Gastrocnemius medialis (tissue), 4 donors: Measurements from ENCODE around the gene EVL. TPM values are rescaled to one million over a fixed set of nuclear protein-coding genes. Genes with fewer than 3 reads are reported as not detected.
"Not testable (repeated sequence)": the region's sequence is repeated elsewhere in the genome, so short reads cannot be mapped to it uniquely, and the experiment has no call there.

ENCODE experiments used
- ATAC-seq, 2 donors: fragments of 150-250 bp; one replicate each; pipeline ENCODE4 v1.9.1; 2016
- DNase-seq, 2 donors: peaks; one replicate each; pipeline ENCODE4 v3.0.0-alpha.2; 2019
- H3K27ac ChIP-seq, 4 donors: fragments of 200-600 bp; sonication (generic); 1 replicate in 1 of 4; 2 replicates in 3 of 4; pipeline ENCODE4 v1.5.1; 2016 to 2018; ENCODE audit warnings: mild to moderate bottlenecking in 2 of 4, moderate library complexity in 1 of 4
- H3K27me3 ChIP-seq, 3 donors: fragments of 200-600 bp; sonication (generic) in 2 of 3; 1 replicate in 1 of 3; 2 replicates in 2 of 3; pipeline versions ENCODE4 v1.5.1 to v1.6.0; 2016 to 2019; ENCODE audit warnings: mild to moderate bottlenecking in 1 of 3, moderate library complexity in 1 of 3
- H3K36me3 ChIP-seq, 2 donors: fragments of 200-600 bp; sonication (generic) in 1 of 2; one replicate each; pipeline ENCODE4 v1.5.1; 2017 to 2018
- H3K4me1 ChIP-seq, 2 donors: fragments of 200-600 bp; sonication (generic) in 1 of 2; one replicate each; pipeline ENCODE4 v1.5.1; 2016 to 2017; ENCODE audit warnings: mild to moderate bottlenecking in 2 of 2
- H3K4me3 ChIP-seq, 4 donors: fragments of 200-600 bp; sonication (generic) in 3 of 4; 1 replicate in 1 of 4; 2 replicates in 3 of 4; pipeline ENCODE4 v1.5.1; 2016 to 2019; ENCODE audit warnings: mild to moderate bottlenecking in 2 of 4
- H3K9me3 ChIP-seq, 3 donors: fragments of 200-600 bp; sonication (generic) in 2 of 3; 1 replicate in 1 of 3; 2 replicates in 2 of 3; pipeline ENCODE4 v1.5.1; 2016 to 2019
- POLR2A ChIP-seq, 2 donors: fragments of 450-650 bp; IDR thresholded peaks; one replicate each; pipeline ENCODE4 v1.6.1; 2017; ENCODE audit warnings: antibody characterized with exemption in 2 of 2, mild to moderate bottlenecking in 2 of 2, moderate library complexity in 2 of 2
- in situ Hi-C, 4 donors: fragments of 200-750 bp; cut with MboI; loops; one replicate each; pipeline versions ENCODE4 v1.15.0 to v1.8.0; 2017; ENCODE audit warnings: low sequenced_read_pairs in 4 of 4
- intact Hi-C: fragments of 100-400 bp; cut with DNase I; formaldehyde crosslinking; loops from one replicate; pipeline ENCODE4 v1.15.1; 2023; ENCODE audit warnings: low total_unique reads
- total RNA-seq, 4 donors: library from RNA; depleted of rRNA; stranded (reverse); fragments of >200 nt; gene quantifications; one replicate each; pipeline versions ENCODE4 v1.1.0 to v1.2.3, GENCODE V29; 2016
- TF ChIP-seq, protein P1 (sequence below), 5 experiments: fragments of 450-650 bp in 3 of 5; fragments of 200-600 bp in 2 of 5; sonication (generic) in 2 of 5; IDR thresholded peaks in 4 of 5; conservative IDR thresholded peaks in 1 of 5; 1 replicate in 4 of 5; 2 replicates in 1 of 5; pipeline ENCODE4 v1.5.1; 2016 to 2019; ENCODE audit warnings: antibody characterized with exemption in 5 of 5, mild to moderate bottlenecking in 3 of 5, moderate library complexity in 3 of 5

EVL gene
- total RNA-seq, 4 donors from 2014 or later = 5.8 to 14.3 (median 9.5) TPM

- no peak overlapping the region for H3K27ac ChIP-seq
- intact Hi-C loops = no loop called here
These were observed 113.5 kb downstream of the EVL start for GRCh38 chr14:100178691-100179090.

DNA sequence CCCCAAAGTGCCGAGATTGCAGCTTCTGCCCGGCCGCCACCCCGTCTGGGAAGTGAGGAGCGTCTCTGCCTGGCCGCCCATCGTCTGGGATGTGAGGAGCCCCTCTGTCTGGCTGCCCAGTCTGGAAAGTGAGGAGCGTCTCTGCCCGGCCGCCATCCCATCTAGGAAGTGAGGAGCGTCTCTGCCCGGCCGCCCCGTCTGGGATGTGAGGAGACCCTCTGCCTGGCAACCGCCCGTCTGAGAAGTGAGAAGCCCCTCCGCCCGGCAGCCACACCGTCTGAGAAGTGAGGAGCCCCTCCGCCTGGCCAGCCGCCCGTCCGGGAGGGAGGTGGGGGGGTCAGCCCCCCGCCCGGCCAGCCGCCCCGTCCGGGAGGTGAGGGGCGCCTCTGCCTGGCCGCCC lies 115.4 kb downstream of the EVL start:
- DNase-seq, intact Hi-C loops, H3K27ac ChIP-seq, H3K4me1 ChIP-seq, H3K27me3 ChIP-seq, H3K9me3 ChIP-seq, H3K4me3 ChIP-seq, H3K36me3 ChIP-seq, ATAC-seq: not testable (repeated sequence)
- in situ Hi-C loops = loop anchor here in 2 of 4 donors (10.0 to 25.0 kb wide), 2 partner anchors 193 to 196 kb away; no protein-coding TSS in a partner anchor

More at GRCh38 chr14:100178691-100179090, 113.5 kb downstream of the EVL start:
- DNase-seq (no peak), ATAC-seq (no peak)
- TF ChIP-seq, protein P1, sequence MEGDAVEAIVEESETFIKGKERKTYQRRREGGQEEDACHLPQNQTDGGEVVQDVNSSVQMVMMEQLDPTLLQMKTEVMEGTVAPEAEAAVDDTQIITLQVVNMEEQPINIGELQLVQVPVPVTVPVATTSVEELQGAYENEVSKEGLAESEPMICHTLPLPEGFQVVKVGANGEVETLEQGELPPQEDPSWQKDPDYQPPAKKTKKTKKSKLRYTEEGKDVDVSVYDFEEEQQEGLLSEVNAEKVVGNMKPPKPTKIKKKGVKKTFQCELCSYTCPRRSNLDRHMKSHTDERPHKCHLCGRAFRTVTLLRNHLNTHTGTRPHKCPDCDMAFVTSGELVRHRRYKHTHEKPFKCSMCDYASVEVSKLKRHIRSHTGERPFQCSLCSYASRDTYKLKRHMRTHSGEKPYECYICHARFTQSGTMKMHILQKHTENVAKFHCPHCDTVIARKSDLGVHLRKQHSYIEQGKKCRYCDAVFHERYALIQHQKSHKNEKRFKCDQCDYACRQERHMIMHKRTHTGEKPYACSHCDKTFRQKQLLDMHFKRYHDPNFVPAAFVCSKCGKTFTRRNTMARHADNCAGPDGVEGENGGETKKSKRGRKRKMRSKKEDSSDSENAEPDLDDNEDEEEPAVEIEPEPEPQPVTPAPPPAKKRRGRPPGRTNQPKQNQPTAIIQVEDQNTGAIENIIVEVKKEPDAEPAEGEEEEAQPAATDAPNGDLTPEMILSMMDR (IDR thresholded peaks at IDR 0.05 in 4 of 5, conservative IDR thresholded peaks at IDR 0.05 in 1 of 5) = no peak
- TF ChIP-seq POLR2A (IDR thresholded peaks at IDR 0.05) = no peak
- no peaks in the 10 kb centered on the region for H3K36me3 ChIP-seq
- no peaks in the 10 kb centered on the region for H3K27me3 ChIP-seq
- no peak overlapping the region for H3K4me3 ChIP-seq
- in situ Hi-C loops = loop anchor here in 1 of 4 donors (25.0 kb wide), 1 partner anchor 191 kb away; no protein-coding TSS in a partner anchor
- no peaks in the 10 kb centered on the region for H3K4me1 ChIP-seq
- H3K9me3 ChIP-seq = no peaks in the 10 kb centered on the region

DNA sequence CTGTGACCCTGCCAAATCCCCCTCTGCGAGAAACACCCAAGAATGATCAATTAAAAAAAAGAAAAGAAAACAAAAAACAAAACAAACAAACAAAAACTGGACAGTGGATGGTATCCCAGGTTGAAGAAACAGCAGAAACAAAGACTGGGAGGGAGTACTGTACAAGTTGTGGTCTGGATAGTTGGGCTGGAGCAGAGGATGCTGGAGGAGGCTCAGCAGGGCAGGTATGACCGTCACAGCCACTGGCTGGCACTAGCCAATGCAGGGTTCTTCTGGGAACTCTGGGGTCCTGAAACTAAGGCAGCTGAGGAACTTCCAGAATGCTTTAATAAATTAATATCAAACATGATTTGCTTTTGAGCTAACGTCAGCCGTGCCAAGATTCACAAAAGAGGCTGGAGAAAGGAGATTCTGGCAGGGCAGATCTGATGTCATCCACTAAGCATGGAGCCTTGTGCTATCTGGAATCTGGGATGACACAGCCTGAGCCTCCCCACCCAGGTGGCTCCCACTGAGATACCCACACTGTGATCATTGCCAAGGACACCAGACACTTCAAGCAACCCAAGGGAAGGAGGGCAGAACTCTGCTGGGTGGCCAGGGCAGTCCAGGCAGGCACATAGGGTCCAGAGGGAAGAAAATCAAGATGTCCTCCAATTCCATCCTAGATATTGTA lies 116.8 kb downstream of the EVL start:
- intact Hi-C loops = not testable (repeated sequence)

GRCh38 chr14:100187247-100187833 lies 122.1 kb downstream of the EVL start:
- DNase-seq (no peak), ATAC-seq (no peak)
- TF ChIP-seq POLR2A (IDR thresholded peaks at IDR 0.05) = no peak
- TF ChIP-seq, protein P1 (IDR thresholded peaks at IDR 0.05 in 4 of 5, conservative IDR thresholded peaks at IDR 0.05 in 1 of 5) = no peak
- intact Hi-C loops = no loop called here
- Histone ChIP-seq H3K4me3 (no peak overlapping the region), H3K27me3 (no peaks in the 10 kb centered on the region), H3K4me1 (peaks cover 3 to 6% of the 10 kb centered on the region in 2 donors), H3K27ac (no peak overlapping the region), H3K36me3 (no peaks in the 10 kb centered on the region), H3K9me3 (no peaks in the 10 kb centered on the region)
- in situ Hi-C loops = loop anchor here in 2 of 4 donors (10.0 to 25.0 kb wide), 2 partner anchors 200 to 203 kb away; no protein-coding TSS in a partner anchor

More for the DNA sequence above, 116.8 kb downstream of the EVL start:
- not testable (repeated sequence) for H3K27me3 ChIP-seq, H3K36me3 ChIP-seq, DNase-seq, H3K9me3 ChIP-seq, H3K27ac ChIP-seq, H3K4me3 ChIP-seq, H3K4me1 ChIP-seq, ATAC-seq
- in situ Hi-C loops = loop anchor here in 2 of 4 donors (10.0 to 25.0 kb wide), 2 partner anchors 195 to 197 kb away; no protein-coding TSS in a partner anchor

DNA sequence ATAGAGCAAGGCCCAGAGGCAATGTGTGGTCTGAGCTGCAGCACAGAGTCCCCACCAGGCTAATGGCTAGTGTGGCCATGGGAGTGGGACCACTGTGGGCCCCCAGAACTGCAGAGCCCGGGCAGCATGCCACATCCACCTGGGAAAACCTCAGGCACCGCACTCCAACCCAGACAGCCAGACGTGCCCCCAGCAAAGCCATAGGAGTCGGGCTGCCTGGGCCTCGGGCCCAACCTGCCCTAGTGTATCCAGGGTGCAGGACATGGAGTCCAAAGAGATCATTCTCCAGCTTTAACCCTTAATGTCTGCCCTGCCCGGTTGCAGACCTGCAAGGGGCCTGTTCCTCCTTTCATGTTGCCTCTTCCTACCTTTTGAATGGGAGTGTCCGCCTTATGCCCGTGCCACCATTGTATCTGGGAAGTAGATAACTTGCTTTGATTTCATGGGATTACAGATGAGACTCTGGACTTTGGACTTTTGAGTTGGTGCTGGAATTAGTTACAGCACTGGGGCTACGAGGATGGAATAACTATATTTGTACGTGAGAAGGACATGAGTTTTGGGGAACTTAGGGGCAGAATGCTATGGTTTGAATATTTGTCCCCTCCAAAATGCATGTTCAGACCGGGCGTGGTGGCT lies 123.3 kb downstream of the EVL start:
- no peak for ATAC-seq
- no peak for DNase-seq
- Histone ChIP-seq H3K4me3 (no peak overlapping the region), H3K9me3 (no peaks in the 10 kb centered on the region), H3K27me3 (no peaks in the 10 kb centered on the region), H3K36me3 (no peaks in the 10 kb centered on the region), H3K27ac (no peak overlapping the region), H3K4me1 (peaks cover 5 to 9% of the 10 kb centered on the region in 2 donors)
- in situ Hi-C loops = loop anchor here in 2 of 4 donors (10.0 to 25.0 kb wide), 2 partner anchors 201 to 204 kb away; no protein-coding TSS in a partner anchor
- TF ChIP-seq, protein P1 (IDR thresholded peaks at IDR 0.05 in 4 of 5, conservative IDR thresholded peaks at IDR 0.05 in 1 of 5) = no peak
- TF ChIP-seq POLR2A (IDR thresholded peaks at IDR 0.05) = no peak
- intact Hi-C loops = no loop called here
